MM.1S (cell line): ENCODE measurements around the gene MEA1.

Experiments used
- DNase-seq: peaks from one replicate; pipeline ENCODE4 v3.0.0-alpha.2; 2015
- H2AFZ ChIP-seq: fragments of 300-600 bp; sonication (generic); 2 replicates; pipeline ENCODE4 v1.6.0; 2016; ENCODE audit warnings: antibody characterized with exemption, low read length
- H3F3A ChIP-seq: fragments of 300-600 bp; sonication (generic); 2 replicates; pipeline ENCODE4 v1.6.1; 2016; ENCODE audit warnings: mild to moderate bottlenecking, antibody characterized with exemption, low read length, moderate library complexity, mixed read lengths; ENCODE audit not compliant: insufficient read depth
- H3K27ac ChIP-seq: fragments of 300-600 bp; sonication (generic); 2 replicates; pipeline ENCODE4 v1.5.1; 2016; ENCODE audit warnings: mild to moderate bottlenecking, low read length
- H3K27me3 ChIP-seq: fragments of 300-600 bp; sonication (generic); replicated peaks from 2 replicates; pipeline ENCODE4 v1.6.0; 2016; ENCODE audit warnings: low read length; ENCODE audit not compliant: insufficient read depth
- H3K36me3 ChIP-seq: fragments of 300-600 bp; sonication (generic); replicated peaks from 2 replicates; pipeline ENCODE4 v1.6.1; 2016; ENCODE audit warnings: mild to moderate bottlenecking, low read length, mixed read lengths; ENCODE audit not compliant: insufficient read depth
- H3K4me1 ChIP-seq: fragments of 300-600 bp; sonication (generic); 2 replicates; pipeline ENCODE4 v1.6.1; 2016; ENCODE audit warnings: low read length, mixed read lengths
- H3K4me2 ChIP-seq: fragments of 300-600 bp; sonication (generic); 2 replicates; pipeline ENCODE4 v1.6.0; 2016; ENCODE audit warnings: low read depth, low read length
- H3K4me3 ChIP-seq: fragments of 300-600 bp; sonication (generic); 2 replicates; pipeline ENCODE4 v1.5.1; 2016; ENCODE audit warnings: low read length, mixed read lengths
- H3K79me2 ChIP-seq: fragments of 300-600 bp; sonication (generic); 2 replicates; pipeline ENCODE4 v1.6.1; 2016; ENCODE audit warnings: mixed run types, low read length, mixed read lengths
- H3K9ac ChIP-seq: fragments of 300-600 bp; sonication (generic); 2 replicates; pipeline ENCODE4 v1.6.1; 2016; ENCODE audit warnings: low read length, mixed read lengths
- H3K9me2 ChIP-seq: fragments of 300-600 bp; sonication (generic); replicated peaks from 2 replicates; pipeline ENCODE4 v1.6.1; 2016; ENCODE audit warnings: mild to moderate bottlenecking, low read length, mixed read lengths; ENCODE audit not compliant: insufficient read depth
- H3K9me3 ChIP-seq: fragments of 300-600 bp; sonication (generic); replicated peaks from 2 replicates; pipeline ENCODE4 v1.6.1; 2016; ENCODE audit warnings: mild to moderate bottlenecking, low read length, mixed read lengths; ENCODE audit not compliant: insufficient read depth
- H4K20me1 ChIP-seq: fragments of 300-600 bp; sonication (generic); 2 replicates; pipeline ENCODE4 v1.6.1; 2016; ENCODE audit warnings: mild to moderate bottlenecking, low read length, moderate library complexity, mixed read lengths; ENCODE audit not compliant: insufficient read depth
- EZH2 ChIP-seq: fragments of 300-600 bp; sonication (generic); optimal IDR thresholded peaks from 2 replicates; pipeline ENCODE3; 2017; ENCODE audit warnings: low read depth, mild to moderate bottlenecking, antibody characterized with exemption, low read length, mixed read lengths
- EZH2phosphoT487 ChIP-seq: fragments of 300-600 bp; sonication (generic); IDR thresholded peaks from 2 replicates; pipeline ENCODE4 v1.6.1; 2018; ENCODE audit warnings: antibody characterized with exemption, low read length
- TF ChIP-seq, protein P1 (sequence below): fragments of 300-600 bp; sonication (generic); IDR thresholded peaks from 2 replicates; pipeline ENCODE4 v1.5.1; 2016; ENCODE audit warnings: antibody characterized with exemption, low read length, mixed read lengths

Gene MEA1

DNA sequence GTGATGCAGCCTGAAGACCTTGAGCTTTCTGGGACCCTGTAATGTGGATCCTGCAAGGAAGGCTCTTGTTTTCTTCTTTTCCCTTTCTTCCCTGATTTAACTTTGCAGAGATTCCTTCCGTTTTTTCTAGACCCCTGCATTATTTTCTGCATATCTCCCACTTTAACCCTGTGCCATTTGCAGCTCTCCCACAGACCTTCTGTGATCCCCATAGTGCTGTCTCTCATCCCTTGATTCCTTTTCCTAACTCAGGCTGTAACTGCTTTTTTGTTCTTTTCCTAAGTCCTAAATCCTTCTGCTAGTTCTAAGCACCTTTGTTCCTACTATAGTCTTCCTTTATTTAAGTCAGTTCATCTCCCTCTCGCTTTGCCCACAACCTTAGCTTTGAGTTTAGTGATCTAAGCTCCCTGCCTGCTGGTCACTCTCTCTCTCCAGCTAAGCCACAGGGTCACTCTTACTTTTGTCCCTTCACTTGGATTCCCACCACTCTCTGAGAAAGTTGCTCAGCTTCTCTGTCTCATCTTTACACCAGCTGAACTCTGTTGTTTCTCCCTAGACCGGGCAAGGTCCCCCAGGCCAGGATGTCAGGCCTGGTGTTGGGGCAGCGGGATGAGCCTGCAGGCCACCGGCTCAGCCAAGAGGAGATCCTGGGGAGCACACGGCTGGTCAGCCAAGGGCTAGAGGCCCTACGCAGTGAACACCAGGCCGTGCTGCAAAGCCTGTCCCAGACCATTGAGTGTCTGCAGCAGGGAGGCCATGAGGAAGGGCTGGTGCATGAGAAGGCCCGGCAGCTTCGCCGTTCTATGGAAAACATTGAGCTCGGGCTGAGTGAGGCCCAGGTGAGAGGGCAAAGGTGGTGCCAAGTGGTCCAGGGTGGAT lies 47.2 kb upstream of the MEA1 start:
- no peaks in the 10 kb centered on the region for H3K9me3 ChIP-seq
- H3F3A ChIP-seq: no peaks in the 10 kb centered on the region
- TF ChIP-seq, protein P1, sequence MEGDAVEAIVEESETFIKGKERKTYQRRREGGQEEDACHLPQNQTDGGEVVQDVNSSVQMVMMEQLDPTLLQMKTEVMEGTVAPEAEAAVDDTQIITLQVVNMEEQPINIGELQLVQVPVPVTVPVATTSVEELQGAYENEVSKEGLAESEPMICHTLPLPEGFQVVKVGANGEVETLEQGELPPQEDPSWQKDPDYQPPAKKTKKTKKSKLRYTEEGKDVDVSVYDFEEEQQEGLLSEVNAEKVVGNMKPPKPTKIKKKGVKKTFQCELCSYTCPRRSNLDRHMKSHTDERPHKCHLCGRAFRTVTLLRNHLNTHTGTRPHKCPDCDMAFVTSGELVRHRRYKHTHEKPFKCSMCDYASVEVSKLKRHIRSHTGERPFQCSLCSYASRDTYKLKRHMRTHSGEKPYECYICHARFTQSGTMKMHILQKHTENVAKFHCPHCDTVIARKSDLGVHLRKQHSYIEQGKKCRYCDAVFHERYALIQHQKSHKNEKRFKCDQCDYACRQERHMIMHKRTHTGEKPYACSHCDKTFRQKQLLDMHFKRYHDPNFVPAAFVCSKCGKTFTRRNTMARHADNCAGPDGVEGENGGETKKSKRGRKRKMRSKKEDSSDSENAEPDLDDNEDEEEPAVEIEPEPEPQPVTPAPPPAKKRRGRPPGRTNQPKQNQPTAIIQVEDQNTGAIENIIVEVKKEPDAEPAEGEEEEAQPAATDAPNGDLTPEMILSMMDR: no peak
- TF ChIP-seq EZH2phosphoT487 (no peak), EZH2 (no peak)
- DNase-seq: no peak
- peaks cover 22% of the 10 kb centered on the region for H3K79me2 ChIP-seq
- no peak overlapping the region for H3K9ac ChIP-seq
- no peaks in the 10 kb centered on the region for H4K20me1 ChIP-seq
- H3K9me2 ChIP-seq: no peaks in the 10 kb centered on the region
- no peak overlapping the region for H3K4me3 ChIP-seq
- no peaks in the 10 kb centered on the region for H3K36me3 ChIP-seq
- H2AFZ ChIP-seq: no peak overlapping the region
- peaks cover 9% of the 10 kb centered on the region for H3K4me1 ChIP-seq
- no peaks in the 10 kb centered on the region for H3K27me3 ChIP-seq
- H3K27ac ChIP-seq: no peak overlapping the region
- peak overlapping the region; percentile 85; the same call in 1 of the 2 replicates for H3K4me2 ChIP-seq

DNA sequence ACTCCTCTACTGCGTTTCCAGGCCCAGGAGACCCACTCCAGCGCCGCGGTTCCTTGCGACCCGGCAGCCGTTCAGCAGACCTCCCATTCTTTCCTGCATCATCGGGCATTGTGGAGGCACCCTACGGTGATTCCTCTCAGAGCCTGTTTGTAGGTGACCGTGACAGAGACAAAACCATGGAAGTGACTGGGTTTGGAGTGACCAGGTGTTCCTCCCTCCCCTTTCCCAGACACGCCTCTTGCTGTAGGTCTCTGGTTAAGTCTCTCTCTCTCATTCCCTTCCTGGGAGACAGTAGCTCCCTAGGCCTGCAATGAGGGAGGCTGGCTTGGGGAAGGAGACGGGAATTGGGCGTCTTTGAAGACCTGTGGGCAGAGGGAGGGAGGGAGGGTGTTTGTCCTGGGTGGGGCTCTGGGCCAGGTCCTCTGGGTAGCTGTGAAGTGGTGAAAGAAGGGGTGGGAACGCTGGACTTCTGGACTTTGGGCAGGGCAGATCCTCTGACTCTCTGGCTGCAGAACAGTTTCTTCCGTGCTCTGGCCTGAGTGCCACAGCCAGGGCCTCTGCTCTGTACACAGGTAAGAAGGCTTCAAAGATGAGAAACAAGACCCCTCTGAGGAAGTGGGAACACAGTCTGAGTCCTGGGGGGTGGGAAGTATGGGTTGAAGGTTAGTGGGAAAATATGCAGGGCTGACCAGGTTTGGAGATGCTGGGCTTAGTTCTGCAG lies 46.4 kb upstream of the MEA1 start:
- Histone ChIP-seq H4K20me1 (no peaks in the 10 kb centered on the region), H3K9ac (peak overlapping the region; percentile 69), H3K9me2 (no peaks in the 10 kb centered on the region), H3K36me3 (no peaks in the 10 kb centered on the region), H3K4me3 (peak overlapping the region; percentile 74), H2AFZ (peak overlapping the region; percentile 95), H3K27ac (no peak overlapping the region), H3K4me1 (peaks cover 9% of the 10 kb centered on the region), H3K9me3 (no peaks in the 10 kb centered on the region), H3K79me2 (peaks cover 22% of the 10 kb centered on the region), H3K4me2 (peak overlapping the region; percentile 85), H3K27me3 (no peaks in the 10 kb centered on the region), H3F3A (no peaks in the 10 kb centered on the region)
- no peak for DNase-seq
- TF ChIP-seq EZH2 (no peak), EZH2phosphoT487 (no peak)
- TF ChIP-seq, protein P1: no peak

GRCh38 chr6:43059168-43060033 lies 45.7 kb upstream of the MEA1 start, which contains the start of the genes KLC4 and MRPL2:
TSS of gene KLC4 (plus strand) at chr6:43059631. CDS start at chr6:43061336, 1,705 bp downstream.
TSS of gene MRPL2 (minus strand) at chr6:43059434. CDS start at chr6:43059381, 53 bp downstream.
- Histone ChIP-seq H3K27ac (peak within 1 kb of the TSS; percentile 51; the same call in 1 of the 2 replicates), H2AFZ (peak within 1 kb of the TSS; percentile 95), H3K4me2 (peak within 1 kb of the TSS; percentile 85), H3K36me3 (no peaks in the 10 kb centered on the region), H3K4me3 (peak within 1 kb of the TSS; percentile 74), H3K79me2 (peaks cover 22% of the 10 kb centered on the region), H3F3A (no peaks in the 10 kb centered on the region; the same call in 1 of the 2 replicates), H4K20me1 (no peaks in the 10 kb centered on the region), H3K9me2 (no peaks in the 10 kb centered on the region), H3K9me3 (no peaks in the 10 kb centered on the region), H3K27me3 (no peaks in the 10 kb centered on the region), H3K9ac (peak within 1 kb of the TSS; percentile 83), H3K4me1 (peaks cover 9% of the 10 kb centered on the region)
- DNase-seq: peak; percentile 98
- TF ChIP-seq, protein P1: no peak
- no peak for TF ChIP-seq EZH2phosphoT487
- no peak for TF ChIP-seq EZH2
